Left renal cortex interstitium (tissue), 4 donors: ENCODE data around the gene TRPV4. TPM values are rescaled to one million over a fixed set of nuclear protein-coding genes. Genes with fewer than 3 reads are reported as not detected.

Experiments used
- DNase-seq, 4 donors: peaks; one replicate each; pipeline ENCODE4 v3.0.0-alpha.2; 2013; ENCODE audit warnings: low read depth in 4 of 4, low spot score in 2 of 4, missing footprints in 1 of 4
- polyA plus RNA-seq, 4 donors: library from polyadenylated mRNA; unstranded; fragments of 120-200 nt; gene quantifications; one replicate each; pipeline ENCODE4 v1.2.1, GENCODE V29; 2013; ENCODE audit not compliant: insufficient read length in 4 of 4

The TRPV4 gene
- polyA plus RNA-seq, 4 donors, result 12.5 to 20.8 (median 14.4) TPM

DNA sequence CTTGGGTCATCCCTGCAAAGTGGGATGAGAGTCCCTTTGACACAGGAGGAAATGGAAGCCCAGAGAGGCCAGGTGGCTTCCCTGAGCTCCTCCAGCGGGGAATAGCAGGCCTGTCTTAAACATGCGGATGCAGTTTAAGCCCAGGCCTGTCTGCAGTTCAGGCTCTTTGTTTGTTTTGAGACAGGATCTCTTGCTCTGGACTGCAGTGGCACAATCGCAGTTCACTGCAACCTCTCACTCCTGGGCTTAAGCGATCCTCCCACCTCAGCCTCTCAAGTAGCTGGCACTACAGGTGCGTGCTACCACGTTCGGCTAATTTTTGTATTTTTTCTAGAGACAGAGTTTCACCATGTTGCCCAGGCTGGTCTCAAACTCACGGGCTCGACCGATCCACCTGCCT is 3.5 kb downstream of the TRPV4 start:
- DNase-seq, result no peak

- no peak for DNase-seq
These were observed 4.3 kb downstream of the TRPV4 start for GRCh38 chr12:109828754-109829511.

- DNase-seq, result no peak
These were observed 5.3 kb downstream of the TRPV4 start for GRCh38 chr12:109827566-109828550.

DNA sequence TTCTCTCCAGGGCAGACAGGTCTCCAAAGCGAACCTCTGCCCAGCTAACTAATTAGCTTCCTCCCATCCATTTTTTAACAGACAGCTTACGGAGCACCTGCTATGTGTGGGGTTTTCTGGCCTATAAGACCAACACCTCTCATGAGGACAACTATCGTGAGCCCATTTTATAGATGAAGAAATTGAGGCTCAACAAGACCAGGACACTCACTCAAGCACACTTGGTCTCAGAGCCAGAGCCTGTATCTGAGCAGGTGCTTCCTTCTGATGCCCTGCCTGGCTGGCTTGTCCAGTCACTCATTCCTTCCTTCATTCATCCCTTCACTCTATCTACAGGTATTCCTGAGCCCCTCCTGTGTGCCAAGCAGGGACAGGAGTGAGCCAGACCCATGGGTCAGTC is 6.1 kb downstream of the TRPV4 start:
- DNase-seq, result no peak

DNA sequence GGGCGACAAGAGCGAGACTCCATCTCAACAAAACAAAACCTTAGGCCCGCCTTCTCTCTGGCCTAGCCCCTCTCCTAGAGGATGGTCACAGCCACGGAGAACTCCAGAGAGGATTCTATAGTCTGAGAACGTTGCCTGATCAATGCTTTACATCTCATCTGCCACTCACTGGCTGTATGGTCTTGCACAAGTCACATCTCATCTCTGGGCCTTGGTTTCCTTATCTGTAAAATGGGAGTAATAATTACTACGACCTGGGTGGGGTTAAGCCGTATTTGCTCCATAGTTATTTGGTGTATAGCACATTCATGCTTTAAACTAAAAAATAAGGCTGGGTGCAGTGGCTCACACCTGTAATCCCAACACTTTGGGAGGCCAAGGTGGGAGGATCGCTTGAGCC is 8.5 kb downstream of the TRPV4 start:
- no peak for DNase-seq

GRCh38 chr12:109822951-109823411 is 10.2 kb downstream of the TRPV4 start:
- DNase-seq, result no peak

GRCh38 chr12:109822416-109822815 is 10.8 kb downstream of the TRPV4 start:
- no peak for DNase-seq

GRCh38 chr12:109821968-109822367 is 11.2 kb downstream of the TRPV4 start:
- DNase-seq, result no peak

- no peak for DNase-seq
These were observed 12.3 kb downstream of the TRPV4 start for GRCh38 chr12:109820816-109821381.

- DNase-seq, result no peak
These were observed 14.2 kb downstream of the TRPV4 start for GRCh38 chr12:109818905-109819500.

DNA sequence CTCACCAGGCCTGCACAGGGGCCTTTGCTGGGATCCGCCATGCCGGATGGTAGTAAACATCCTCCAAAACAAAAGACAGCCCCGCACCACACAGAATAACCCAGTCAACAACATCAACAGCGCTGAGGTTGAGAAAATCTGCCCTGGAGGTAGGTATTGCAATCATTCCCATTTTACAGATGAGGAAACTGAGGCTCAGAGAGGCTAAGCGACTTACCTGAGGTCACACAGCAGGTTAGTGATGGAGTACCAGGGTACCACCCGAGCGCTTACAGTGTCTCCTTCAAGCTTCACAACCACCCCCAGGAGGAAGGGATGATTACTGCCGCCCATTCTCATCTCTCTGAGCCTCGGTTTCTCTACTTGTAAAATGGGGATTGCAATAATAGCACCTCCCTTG is 14.9 kb downstream of the TRPV4 start:
- no peak for DNase-seq

DNA sequence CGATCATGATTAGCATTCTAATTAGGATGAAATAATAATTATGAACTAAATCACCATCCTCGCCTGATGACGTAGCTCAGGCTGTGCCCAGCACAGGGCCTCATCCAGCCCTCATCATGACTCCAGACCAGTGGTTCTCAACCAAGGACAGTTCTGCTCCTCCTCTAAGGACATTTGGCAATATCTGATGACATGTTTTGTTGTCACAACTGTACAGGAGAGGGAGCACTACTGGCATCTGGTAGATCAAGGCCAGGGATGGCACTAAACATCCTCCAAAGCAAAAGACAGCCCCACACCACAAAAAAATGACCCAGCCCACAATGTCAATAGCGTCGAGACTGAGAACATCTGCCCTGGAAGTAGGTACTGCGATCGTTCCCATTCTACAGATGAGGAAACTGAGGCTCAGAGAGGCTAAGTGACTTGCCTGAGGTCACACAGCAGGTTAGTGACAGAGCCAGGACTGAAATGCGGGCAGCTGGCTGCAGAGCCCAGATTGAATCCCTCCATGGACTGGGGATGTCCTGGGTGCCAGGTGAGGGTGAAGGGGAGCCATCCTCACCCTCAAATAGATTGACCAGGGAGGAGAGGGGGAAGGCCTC is 15.5 kb downstream of the TRPV4 start:
- DNase-seq, result no peak

DNA sequence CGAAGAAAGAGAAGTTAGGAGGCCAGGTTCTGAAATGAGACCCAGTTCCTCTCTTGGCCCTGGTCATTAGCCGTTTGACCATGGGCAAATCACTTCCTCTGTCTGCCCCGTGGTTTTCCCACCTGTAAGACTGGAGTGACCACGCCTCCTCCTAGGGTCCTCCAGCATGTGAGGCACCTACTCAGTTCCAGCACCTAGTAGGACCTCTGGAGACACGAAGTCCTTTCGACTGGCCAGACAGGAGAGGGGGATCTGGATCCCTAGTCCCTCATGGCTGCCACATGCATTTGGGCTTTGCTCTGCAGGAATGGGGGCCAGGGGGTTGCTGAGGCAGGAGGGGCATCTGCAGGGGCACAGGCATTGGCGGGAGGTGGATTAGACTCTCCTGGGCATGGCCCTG is 16.3 kb downstream of the TRPV4 start:
- no peak for DNase-seq

DNA sequence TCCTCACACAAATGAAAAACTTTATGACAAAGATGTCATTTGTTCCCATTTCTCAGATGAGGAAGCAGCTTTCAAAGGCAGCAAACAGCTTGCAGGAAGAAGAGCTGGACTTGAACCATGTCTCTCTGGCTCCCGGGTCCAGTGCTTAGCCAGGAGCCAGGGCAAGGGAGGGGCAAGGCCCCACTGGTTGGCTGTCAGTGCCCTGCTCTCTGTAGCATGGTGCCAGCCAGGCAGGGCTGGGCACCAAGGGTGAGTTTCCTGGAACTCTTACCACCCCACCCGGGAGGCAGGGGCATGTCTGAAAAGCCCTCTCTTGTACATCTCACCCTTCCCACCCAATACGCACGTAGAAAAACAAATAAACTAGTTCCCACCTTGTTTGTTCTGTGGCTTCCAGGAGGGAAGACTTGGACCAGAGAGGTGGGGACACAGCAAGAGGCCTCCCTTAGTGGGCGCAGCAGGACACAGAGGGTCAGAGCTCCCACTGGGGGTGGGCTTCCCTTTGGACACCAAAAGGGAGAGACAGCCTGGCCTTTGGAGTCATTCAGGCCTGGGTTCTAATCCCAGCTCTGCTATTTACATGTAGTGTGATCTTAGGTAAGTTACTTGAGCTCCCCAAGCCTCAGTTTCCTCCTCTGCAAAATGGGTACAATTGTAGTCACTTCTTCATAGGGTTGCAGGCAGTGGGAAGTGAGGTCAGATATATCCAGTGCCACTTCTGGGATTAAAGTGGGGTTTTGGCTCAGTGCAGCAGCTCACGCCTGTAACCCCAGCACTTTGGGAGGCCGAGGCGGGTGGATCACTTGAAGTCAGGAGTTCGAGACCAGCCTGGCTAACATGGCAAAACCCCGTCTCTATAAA is 17.2 kb downstream of the TRPV4 start:
- no peak for DNase-seq

DNA sequence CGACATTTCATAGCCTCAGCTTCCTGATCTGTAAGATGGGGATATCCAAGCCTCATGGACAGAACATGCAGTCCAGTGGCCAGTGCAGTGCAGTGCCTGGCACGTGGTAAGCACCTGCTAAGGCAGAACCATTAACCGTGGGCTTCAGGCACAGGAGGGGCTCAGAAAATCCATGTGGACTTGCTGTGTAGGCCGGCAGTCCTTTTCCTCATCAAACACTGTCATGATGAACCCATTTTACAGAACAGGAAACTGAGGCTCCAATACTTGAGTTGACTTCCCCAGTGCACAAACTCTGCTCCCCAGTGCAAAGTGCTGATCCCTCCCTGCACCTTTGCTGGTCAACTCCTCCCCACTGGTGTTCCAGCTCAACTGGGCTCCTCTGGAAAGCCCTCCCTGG is 18.0 kb downstream of the TRPV4 start:
- no peak for DNase-seq

GRCh38 chr12:109814600-109815150 is 18.5 kb downstream of the TRPV4 start:
- DNase-seq, result no peak

GRCh38 chr12:109813810-109814416 is 19.3 kb downstream of the TRPV4 start:
- DNase-seq, result no peak

GRCh38 chr12:109811624-109811995 is 21.6 kb downstream of the TRPV4 start:
- DNase-seq, result no peak
